Muscle of leg (tissue), 11 donors: ENCODE results near the gene HSPBP1. TPM values are rescaled to one million over a fixed set of nuclear protein-coding genes. Genes with fewer than 3 reads are reported as not detected.

ENCODE experiments used
- DNase-seq: peaks from one replicate; pipeline ENCODE4 v3.0.0; 2013
- H3K27ac ChIP-seq: one replicate; pipeline ENCODE4 v1.5.1; 2013; ENCODE audit warnings: mild to moderate bottlenecking, low read length, control low read depth
- H3K27me3 ChIP-seq: one replicate; pipeline ENCODE4 v1.6.1; 2013; ENCODE audit warnings: low read length; ENCODE audit not compliant: control insufficient read depth, insufficient read depth
- H3K36me3 ChIP-seq: one replicate; pipeline ENCODE4 v1.6.1; 2013; ENCODE audit warnings: low read length; ENCODE audit not compliant: control insufficient read depth, insufficient read depth
- H3K4me1 ChIP-seq: one replicate; pipeline ENCODE4 v1.6.1; 2013; ENCODE audit warnings: low read length; ENCODE audit not compliant: control insufficient read depth, insufficient read depth
- H3K4me3 ChIP-seq: one replicate; pipeline ENCODE4 v1.5.1; 2013; ENCODE audit warnings: low read length, control low read depth
- H3K9me3 ChIP-seq: replicated peaks from 2 replicates; pipeline ENCODE4 v1.6.1; 2013; ENCODE audit warnings: low read depth, low read length; ENCODE audit not compliant: control insufficient read depth
- WGBS: methylation state at CpG from one replicate; pipeline ENCODE4 v1.1.5; 2013; ENCODE audit warnings: missing lambda C conversion rate; ENCODE audit not compliant: insufficient coverage; 5-methylcytosine and 5-hydroxymethylcytosine counted together
- polyA plus RNA-seq, 8 donors: library from polyadenylated mRNA; unstranded; fragments of 120-200 nt; gene quantifications; one replicate each; pipeline versions ENCODE4 v1.2.1 to v1.2.3, GENCODE V29; 2013; ENCODE audit warnings: inconsistent platforms in 1 of 8, low replicate concordance in 1 of 8; ENCODE audit not compliant: insufficient read length in 8 of 8, insufficient read depth in 1 of 8
- total RNA-seq: library from RNA; stranded (reverse); fragments of 120-200 nt; gene quantifications from one replicate; pipeline ENCODE4 v1.2.4, GENCODE V29; 2013

Gene HSPBP1
- total and polyA plus RNA-seq, 9 donors = 14.5 to 34.9 (median 29.9) TPM

GRCh38 chr19:55297267-55297666 lies 17.4 kb upstream of the HSPBP1 start:
- WGBS = 91% methylated on average over 5 of the region's 10 CpGs
- no peak for DNase-seq

GRCh38 chr19:55289117-55289796 lies 9.3 kb upstream of the HSPBP1 start:
- no peaks in the 10 kb centered on the region for H3K9me3 ChIP-seq
- H3K27ac ChIP-seq = no peak overlapping the region
- H3K36me3 ChIP-seq = peaks cover 33% of the 10 kb centered on the region
- DNase-seq = no peak
- H3K4me1 ChIP-seq = peaks cover 14% of the 10 kb centered on the region
- no CpG with 5 or more reads among the region's 9 CpGs for WGBS
- no peaks in the 10 kb centered on the region for H3K27me3 ChIP-seq
- no peak overlapping the region for H3K4me3 ChIP-seq

More at GRCh38 chr19:55297267-55297666, 17.4 kb upstream of the HSPBP1 start:
- peaks cover 34% of the 10 kb centered on the region for H3K36me3 ChIP-seq
- H3K27ac ChIP-seq = no peak overlapping the region
- H3K4me3 ChIP-seq = no peak overlapping the region
- H3K27me3 ChIP-seq = no peaks in the 10 kb centered on the region
- H3K4me1 ChIP-seq = peaks cover 11% of the 10 kb centered on the region
- H3K9me3 ChIP-seq = no peaks in the 10 kb centered on the region

- Histone ChIP-seq H3K36me3 (peaks cover 26% of the 10 kb centered on the region), H3K4me1 (peaks cover 14% of the 10 kb centered on the region), H3K27ac (no peak overlapping the region), H3K9me3 (no peaks in the 10 kb centered on the region), H3K27me3 (no peaks in the 10 kb centered on the region), H3K4me3 (no peak overlapping the region)
- no peak for DNase-seq
- WGBS = 92% methylated on average over 14 of the region's 21 CpGs
These were observed 7.6 kb upstream of the HSPBP1 start for GRCh38 chr19:55287361-55288079.

- Histone ChIP-seq H3K9me3 (no peaks in the 10 kb centered on the region), H3K4me3 (peak overlapping the region; percentile 33), H3K27me3 (no peaks in the 10 kb centered on the region), H3K27ac (peak overlapping the region; percentile 71), H3K4me1 (peaks cover 18% of the 10 kb centered on the region), H3K36me3 (peaks cover 18% of the 10 kb centered on the region)
- DNase-seq = no peak
- 13% methylated on average over 14 of the region's 18 CpGs for WGBS
These were observed 5.5 kb upstream of the HSPBP1 start for GRCh38 chr19:55285229-55285890.

GRCh38 chr19:55284405-55285058 lies 4.6 kb upstream of the HSPBP1 start:
- DNase-seq = no peak
- Histone ChIP-seq H3K27ac (peak overlapping the region; percentile 71), H3K36me3 (peaks cover 18% of the 10 kb centered on the region), H3K27me3 (no peaks in the 10 kb centered on the region), H3K4me1 (peaks cover 19% of the 10 kb centered on the region), H3K4me3 (peak overlapping the region; percentile 33), H3K9me3 (no peaks in the 10 kb centered on the region)
- 24% methylated on average over 5 of the region's 16 CpGs for WGBS

- H3K27ac ChIP-seq = peak within 1 kb of the TSS; percentile 71
- peak; percentile 91 for DNase-seq
- peak within 1 kb of the TSS; percentile 33 for H3K4me3 ChIP-seq
- peaks cover 10% of the 10 kb centered on the region for H3K36me3 ChIP-seq
- no peaks in the 10 kb centered on the region for H3K9me3 ChIP-seq
- 11% methylated on average over 12 of the region's 44 CpGs for WGBS
- H3K4me1 ChIP-seq = peaks cover 26% of the 10 kb centered on the region
- no peaks in the 10 kb centered on the region for H3K27me3 ChIP-seq
These were observed 3.9 kb upstream of the HSPBP1 start, which contains the start of gene BRSK1 for GRCh38 chr19:55283548-55284377. BRSK1 (plus strand) TSS chr19:55283997; CDS start chr19:55284443, 446 bp downstream.

GRCh38 chr19:55279340-55279739 lies 570 bp downstream of the HSPBP1 start:
- Histone ChIP-seq H3K27me3 (no peaks in the 10 kb centered on the region), H3K4me3 (peak overlapping the region; percentile 95), H3K27ac (peak overlapping the region; percentile 94), H3K4me1 (peaks cover 12% of the 10 kb centered on the region), H3K36me3 (peaks cover 29% of the 10 kb centered on the region), H3K9me3 (no peaks in the 10 kb centered on the region)
- no peak for DNase-seq
- WGBS = 3% methylated on average over 17 of the region's 23 CpGs

GRCh38 chr19:55278391-55279135 lies 1.3 kb downstream of the HSPBP1 start:
- Histone ChIP-seq H3K27ac (no peak overlapping the region), H3K27me3 (no peaks in the 10 kb centered on the region), H3K9me3 (no peaks in the 10 kb centered on the region), H3K4me3 (no peak overlapping the region), H3K36me3 (peaks cover 35% of the 10 kb centered on the region), H3K4me1 (peaks cover 12% of the 10 kb centered on the region)
- DNase-seq = no peak
- WGBS = 72% methylated on average over 7 of the region's 13 CpGs

GRCh38 chr19:55277494-55277893 lies 2.4 kb downstream of the HSPBP1 start:
- Histone ChIP-seq H3K4me1 (peaks cover 12% of the 10 kb centered on the region), H3K4me3 (no peak overlapping the region), H3K27ac (no peak overlapping the region), H3K36me3 (peaks cover 44% of the 10 kb centered on the region), H3K9me3 (no peaks in the 10 kb centered on the region), H3K27me3 (no peaks in the 10 kb centered on the region)
- WGBS = 90% methylated on average over 15 of the region's 17 CpGs
- DNase-seq = no peak
